Vagina (tissue), 2 donors: ENCODE data around the gene GRIP2. TPM values are rescaled to one million over a fixed set of nuclear protein-coding genes. Genes with fewer than 3 reads are reported as not detected.

Source experiments
- DNase-seq, 2 donors: peaks; one replicate each; pipeline ENCODE4 v3.0.0-alpha.2; 2017; ENCODE audit errors: extremely low spot score in 2 of 2
- H3K27ac ChIP-seq: fragments of 200-600 bp; sonication (generic); one replicate; pipeline ENCODE4 v1.5.1; 2019
- H3K27me3 ChIP-seq: fragments of 200-600 bp; sonication (generic); one replicate; pipeline ENCODE4 v1.5.1; 2019
- H3K36me3 ChIP-seq, 2 donors: fragments of 200-600 bp; sonication (generic); one replicate each; pipeline ENCODE4 v1.5.1; 2017 to 2019
- H3K4me1 ChIP-seq: fragments of 200-600 bp; sonication (generic); one replicate; pipeline ENCODE4 v1.5.1; 2019
- H3K4me3 ChIP-seq, 2 donors: fragments of 200-600 bp; sonication (generic); 1 replicate in 1 of 2; 2 replicates in 1 of 2; pipeline ENCODE4 v1.5.1; 2016 to 2019
- H3K9me3 ChIP-seq: fragments of 200-600 bp; sonication (generic); one replicate; pipeline ENCODE4 v1.5.1; 2019
- POLR2A ChIP-seq, 2 donors: fragments of 450-650 bp; IDR thresholded peaks; one replicate each; pipeline ENCODE4 v1.6.1; 2017; ENCODE audit warnings: antibody characterized with exemption in 2 of 2, mild to moderate bottlenecking in 2 of 2, moderate library complexity in 2 of 2
- POLR2AphosphoS5 ChIP-seq, 2 donors: sonication (generic); formaldehyde crosslinking; IDR thresholded peaks; one replicate each; pipeline ENCODE4 v1.9.0; 2017; ENCODE audit warnings: antibody characterized with exemption in 2 of 2, mild to moderate bottlenecking in 2 of 2, low read depth in 1 of 2; ENCODE audit not compliant: insufficient read depth in 1 of 2
- intact Hi-C: fragments of 100-400 bp; cut with DNase I; formaldehyde crosslinking; loops from one replicate; pipeline ENCODE4 v1.15.1; 2023
- total RNA-seq: library from RNA; depleted of rRNA; stranded (reverse); fragments of >200 nt; gene quantifications from one replicate; pipeline ENCODE4 v1.2.3, GENCODE V29; 2016
- TF ChIP-seq, protein P1 (sequence below), 3 experiments: fragments of 450-650 bp in 2 of 3; fragments of 200-600 bp in 1 of 3; sonication (generic) in 1 of 3; IDR thresholded peaks; one replicate each; pipeline ENCODE4 v1.5.1; 2017 to 2019; ENCODE audit warnings: antibody characterized with exemption in 3 of 3, mild to moderate bottlenecking in 2 of 3, moderate library complexity in 2 of 3

The GRIP2 gene
- total RNA-seq, 1 donor from 2014 or later = 0.98 TPM

DNA sequence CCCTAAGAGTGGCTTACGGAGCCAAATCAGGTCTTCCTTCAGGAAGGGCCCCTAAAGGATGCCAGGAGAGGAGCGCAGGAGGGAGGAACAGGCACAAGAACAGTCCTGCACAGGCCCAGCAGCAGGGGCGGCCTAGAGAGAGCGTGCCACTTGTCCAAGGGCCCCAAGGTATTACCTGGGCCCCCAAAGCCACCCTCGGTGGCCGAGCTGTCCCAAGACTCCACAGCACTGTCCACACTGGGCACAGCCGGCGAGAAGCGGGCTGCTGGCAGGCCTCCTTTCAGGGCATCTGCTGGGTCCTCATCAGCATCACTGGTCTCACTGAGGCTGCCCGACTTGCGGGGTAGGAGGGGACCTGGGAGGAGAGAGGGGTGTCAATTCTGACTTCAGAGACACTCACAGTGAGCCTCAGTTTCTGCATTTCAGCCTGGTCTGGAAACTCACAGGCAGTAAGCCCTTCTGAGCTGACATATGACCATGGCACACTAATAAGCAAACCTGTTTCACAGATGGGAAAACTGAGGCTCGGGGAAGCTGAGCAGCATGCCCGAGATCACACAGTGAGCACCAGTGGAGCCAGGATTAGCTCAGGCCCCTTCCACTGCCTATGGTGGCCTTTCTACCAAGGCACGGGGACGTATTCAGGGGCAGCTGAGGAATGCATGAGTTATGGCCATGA, 33.4 kb downstream of the GRIP2 start:
- Histone ChIP-seq H3K27me3 (no peaks in the 10 kb centered on the region), H3K4me1 (peaks cover 8% of the 10 kb centered on the region), H3K9me3 (peaks cover 6% of the 10 kb centered on the region), H3K27ac (no peak overlapping the region), H3K36me3 (no peaks in the 10 kb centered on the region), H3K4me3 (no peak overlapping the region)
- no peak for TF ChIP-seq POLR2AphosphoS5 (IDR thresholded peaks at IDR 0.05; ENCODE audit: insufficient read depth in 1 of 2, low read depth in 1 of 2)
- TF ChIP-seq, protein P1, sequence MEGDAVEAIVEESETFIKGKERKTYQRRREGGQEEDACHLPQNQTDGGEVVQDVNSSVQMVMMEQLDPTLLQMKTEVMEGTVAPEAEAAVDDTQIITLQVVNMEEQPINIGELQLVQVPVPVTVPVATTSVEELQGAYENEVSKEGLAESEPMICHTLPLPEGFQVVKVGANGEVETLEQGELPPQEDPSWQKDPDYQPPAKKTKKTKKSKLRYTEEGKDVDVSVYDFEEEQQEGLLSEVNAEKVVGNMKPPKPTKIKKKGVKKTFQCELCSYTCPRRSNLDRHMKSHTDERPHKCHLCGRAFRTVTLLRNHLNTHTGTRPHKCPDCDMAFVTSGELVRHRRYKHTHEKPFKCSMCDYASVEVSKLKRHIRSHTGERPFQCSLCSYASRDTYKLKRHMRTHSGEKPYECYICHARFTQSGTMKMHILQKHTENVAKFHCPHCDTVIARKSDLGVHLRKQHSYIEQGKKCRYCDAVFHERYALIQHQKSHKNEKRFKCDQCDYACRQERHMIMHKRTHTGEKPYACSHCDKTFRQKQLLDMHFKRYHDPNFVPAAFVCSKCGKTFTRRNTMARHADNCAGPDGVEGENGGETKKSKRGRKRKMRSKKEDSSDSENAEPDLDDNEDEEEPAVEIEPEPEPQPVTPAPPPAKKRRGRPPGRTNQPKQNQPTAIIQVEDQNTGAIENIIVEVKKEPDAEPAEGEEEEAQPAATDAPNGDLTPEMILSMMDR (IDR thresholded peaks at IDR 0.05) = no peak
- no peak for TF ChIP-seq POLR2A (IDR thresholded peaks at IDR 0.05)
- intact Hi-C loops = no loop called here
- DNase-seq = no peak

DNA sequence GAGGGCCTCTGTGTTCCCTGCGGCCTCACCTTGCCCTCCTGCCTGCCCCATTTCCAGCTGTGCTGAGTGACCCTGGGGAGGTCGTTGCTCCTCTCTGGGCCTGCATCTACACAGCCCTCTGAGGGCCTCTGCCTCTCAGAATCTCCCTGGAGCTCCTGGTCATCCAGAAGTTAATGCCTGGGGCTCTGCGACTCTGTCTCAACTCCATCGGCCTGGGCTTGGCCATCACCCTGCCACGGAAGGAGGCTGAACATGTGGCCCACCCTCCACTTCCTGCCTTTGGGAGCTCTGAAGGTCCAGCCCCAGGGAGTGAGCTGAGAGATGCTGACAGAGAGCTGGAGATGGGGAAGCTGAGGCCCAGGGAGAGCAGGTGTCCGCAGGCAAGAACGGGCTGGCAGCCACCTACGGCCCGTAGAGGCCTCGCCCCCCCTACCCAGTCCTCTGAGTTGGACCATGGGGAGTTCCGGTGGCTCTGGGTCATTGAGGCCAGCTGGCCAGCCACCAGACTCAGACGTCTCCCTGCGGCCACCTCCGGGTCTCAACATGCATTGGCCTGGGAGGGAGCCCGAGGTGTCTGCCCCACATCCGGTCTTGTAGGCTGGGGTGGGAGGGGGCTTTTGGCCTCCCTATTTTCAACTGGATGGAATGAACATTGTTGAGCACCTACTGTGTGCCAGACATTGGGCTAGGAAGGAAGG, 34.2 kb downstream of the GRIP2 start:
- Histone ChIP-seq H3K27ac (no peak overlapping the region), H3K9me3 (peaks cover 6% of the 10 kb centered on the region), H3K4me1 (peaks cover 8% of the 10 kb centered on the region), H3K4me3 (no peak overlapping the region), H3K36me3 (no peaks in the 10 kb centered on the region), H3K27me3 (no peaks in the 10 kb centered on the region)
- intact Hi-C loops = no loop called here
- no peak for TF ChIP-seq POLR2A (IDR thresholded peaks at IDR 0.05)
- TF ChIP-seq, protein P1 (IDR thresholded peaks at IDR 0.05) = no peak
- no peak for DNase-seq

DNA sequence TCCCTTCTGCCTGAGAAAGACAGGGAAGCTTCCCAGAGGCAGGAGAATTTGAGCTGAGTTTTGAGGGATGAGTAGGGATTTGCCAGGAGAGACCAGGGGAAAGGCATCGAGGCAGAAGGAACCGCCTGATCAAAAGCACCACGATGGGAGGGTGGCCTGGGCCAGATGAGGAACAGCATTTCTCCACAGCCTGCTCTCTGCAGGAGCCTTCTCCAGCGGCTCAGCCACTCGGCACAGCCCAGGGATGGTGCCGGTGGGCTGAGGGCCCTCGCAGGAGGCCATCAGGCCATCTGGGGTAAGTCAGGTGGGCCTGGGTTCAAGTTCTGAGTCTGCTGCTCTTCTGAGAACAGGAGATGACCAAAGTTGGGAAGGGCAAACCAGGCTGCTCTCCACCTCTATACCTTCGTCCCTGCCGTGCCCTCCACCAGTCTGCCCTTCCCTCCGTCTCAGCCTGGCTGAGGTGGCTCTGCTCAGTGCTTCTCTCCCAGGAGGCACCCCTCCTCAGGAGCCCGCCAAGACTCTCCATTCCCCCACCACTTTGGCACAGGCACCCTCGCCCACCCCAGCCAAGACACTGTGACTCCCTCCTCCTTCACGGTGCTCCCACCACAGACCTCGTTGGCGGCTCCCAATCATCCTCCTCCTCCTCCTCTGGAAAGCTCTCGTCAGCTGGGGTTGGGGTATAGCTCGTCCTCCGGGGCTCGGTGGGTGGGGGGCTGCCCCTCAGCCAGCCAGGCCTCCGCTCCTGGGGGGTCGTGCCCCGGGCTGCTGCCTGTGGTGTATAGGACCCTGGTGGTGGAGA, 34.9 kb downstream of the GRIP2 start:
- H3K4me1 ChIP-seq = peaks cover 8% of the 10 kb centered on the region
- H3K9me3 ChIP-seq = peaks cover 6% of the 10 kb centered on the region
- H3K36me3 ChIP-seq = no peaks in the 10 kb centered on the region
- TF ChIP-seq POLR2AphosphoS5 (IDR thresholded peaks at IDR 0.05; ENCODE audit: insufficient read depth in 1 of 2, low read depth in 1 of 2) (no peak), POLR2A (IDR thresholded peaks at IDR 0.05) (no peak)
- TF ChIP-seq, protein P1 (IDR thresholded peaks at IDR 0.05) = no peak
- intact Hi-C loops = no loop called here
- H3K27me3 ChIP-seq = no peaks in the 10 kb centered on the region
- H3K4me3 ChIP-seq = no peak overlapping the region
- no peak for DNase-seq
- no peak overlapping the region for H3K27ac ChIP-seq

DNA sequence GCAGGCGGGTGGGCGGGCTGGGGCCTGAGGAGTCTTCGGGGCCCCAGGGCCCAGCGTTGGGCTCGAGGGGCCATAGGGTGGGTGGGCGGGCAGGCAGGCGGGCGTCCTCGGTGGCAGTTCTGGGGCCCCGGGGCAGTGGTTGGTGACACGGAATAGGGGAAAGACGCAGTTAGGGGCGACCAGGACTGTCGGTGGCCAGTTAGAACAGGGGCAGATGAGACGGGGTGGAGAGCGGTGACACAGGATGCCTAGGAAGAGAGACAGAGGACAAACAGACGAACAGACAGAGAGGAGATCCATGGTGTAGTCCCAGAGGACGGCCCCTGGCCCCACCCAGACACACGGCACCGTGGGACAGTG, 36.5 kb downstream of the GRIP2 start:
- Histone ChIP-seq H3K36me3 (no peaks in the 10 kb centered on the region), H3K4me3 (no peak overlapping the region), H3K9me3 (peaks cover 6% of the 10 kb centered on the region), H3K27me3 (no peaks in the 10 kb centered on the region), H3K27ac (no peak overlapping the region), H3K4me1 (peaks cover 3% of the 10 kb centered on the region)
- intact Hi-C loops = no loop called here
- no peak for DNase-seq
- no peak for TF ChIP-seq POLR2AphosphoS5 (IDR thresholded peaks at IDR 0.05; ENCODE audit: insufficient read depth in 1 of 2, low read depth in 1 of 2)
- no peak for TF ChIP-seq POLR2A (IDR thresholded peaks at IDR 0.05)
- TF ChIP-seq, protein P1 (IDR thresholded peaks at IDR 0.05) = no peak
